ENCODE measurements around the gene PBX3.

PBX3 gene

GRCh38 chr9:125883565-125884217 is 136.5 kb downstream of the PBX3 start:
- DNase-seq, result no peak

- DNase-seq, result no peak
Observed at GRCh38 chr9:125884218-125884595, 137.0 kb downstream of the PBX3 start.

DNA sequence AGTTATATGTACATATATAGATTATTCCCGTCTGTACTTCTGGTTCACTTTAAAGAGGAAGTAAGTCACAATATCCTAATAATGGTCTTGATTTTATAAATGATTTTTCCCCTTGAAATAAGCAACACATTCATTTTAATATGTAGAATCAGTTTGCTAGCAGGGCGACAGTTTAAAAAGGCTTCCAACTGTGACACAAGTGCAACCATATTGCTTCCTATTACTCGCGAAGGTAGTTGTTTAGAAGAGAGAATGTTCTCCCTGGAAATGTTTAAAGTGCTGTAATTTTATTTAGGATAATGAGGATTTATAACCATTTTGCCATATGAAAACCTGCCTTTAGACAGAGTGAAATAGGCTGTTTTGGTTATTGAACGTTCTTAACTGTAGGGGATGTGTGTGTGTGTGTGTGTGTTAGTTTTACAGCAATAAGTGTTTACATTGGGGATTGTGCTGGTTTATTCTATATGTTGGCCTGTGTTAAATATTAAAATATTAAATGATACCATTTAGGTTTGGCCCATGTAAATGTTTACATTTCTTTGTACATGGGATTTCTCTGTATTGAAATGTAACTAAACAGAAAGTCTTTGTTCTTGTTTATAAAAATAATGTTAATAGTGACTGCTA is 138.3 kb downstream of the PBX3 start:
- no peak for DNase-seq

DNA sequence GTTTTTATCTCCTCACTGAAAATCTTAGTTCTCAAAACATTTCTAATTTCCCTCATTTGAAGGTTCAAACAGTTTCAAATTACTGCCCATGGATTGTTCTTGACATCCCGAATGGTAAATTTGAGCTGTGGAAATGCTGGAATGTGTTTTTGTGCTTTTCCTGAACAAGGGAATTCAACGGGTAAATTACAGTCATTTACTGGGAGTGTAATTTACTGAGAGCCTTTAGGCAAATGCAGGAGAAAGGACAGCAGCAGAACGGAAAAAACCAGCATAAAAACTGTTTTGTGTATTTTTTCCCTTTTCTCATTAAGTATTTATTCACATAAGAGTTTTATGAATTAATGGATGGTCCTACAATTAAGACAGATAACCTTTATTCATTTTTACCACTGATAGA is 139.2 kb downstream of the PBX3 start:
- DNase-seq, result no peak

- DNase-seq, result no peak
Observed at GRCh38 chr9:125887172-125887571, 140.0 kb downstream of the PBX3 start.

GRCh38 chr9:125888211-125888610 is 141.0 kb downstream of the PBX3 start:
- DNase-seq, result no peak

DNA sequence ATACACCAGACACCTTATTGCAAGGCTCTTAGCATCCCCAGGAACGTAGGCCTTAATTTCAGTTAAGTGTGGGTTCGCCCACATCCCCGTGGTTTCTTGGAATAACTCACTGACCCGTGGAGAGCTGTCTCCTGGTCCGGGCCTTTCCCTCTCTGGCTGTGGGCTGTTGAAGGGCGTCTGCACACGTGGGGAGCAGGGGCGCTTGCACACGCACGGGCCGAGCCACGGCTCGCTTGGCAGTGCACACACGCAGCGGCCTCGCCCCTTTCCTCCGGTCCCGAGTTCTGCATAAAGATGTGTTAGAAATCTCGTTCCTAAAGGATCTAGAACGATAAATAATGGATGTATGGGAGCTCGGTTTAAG is 141.9 kb downstream of the PBX3 start:
- no peak for DNase-seq

DNA sequence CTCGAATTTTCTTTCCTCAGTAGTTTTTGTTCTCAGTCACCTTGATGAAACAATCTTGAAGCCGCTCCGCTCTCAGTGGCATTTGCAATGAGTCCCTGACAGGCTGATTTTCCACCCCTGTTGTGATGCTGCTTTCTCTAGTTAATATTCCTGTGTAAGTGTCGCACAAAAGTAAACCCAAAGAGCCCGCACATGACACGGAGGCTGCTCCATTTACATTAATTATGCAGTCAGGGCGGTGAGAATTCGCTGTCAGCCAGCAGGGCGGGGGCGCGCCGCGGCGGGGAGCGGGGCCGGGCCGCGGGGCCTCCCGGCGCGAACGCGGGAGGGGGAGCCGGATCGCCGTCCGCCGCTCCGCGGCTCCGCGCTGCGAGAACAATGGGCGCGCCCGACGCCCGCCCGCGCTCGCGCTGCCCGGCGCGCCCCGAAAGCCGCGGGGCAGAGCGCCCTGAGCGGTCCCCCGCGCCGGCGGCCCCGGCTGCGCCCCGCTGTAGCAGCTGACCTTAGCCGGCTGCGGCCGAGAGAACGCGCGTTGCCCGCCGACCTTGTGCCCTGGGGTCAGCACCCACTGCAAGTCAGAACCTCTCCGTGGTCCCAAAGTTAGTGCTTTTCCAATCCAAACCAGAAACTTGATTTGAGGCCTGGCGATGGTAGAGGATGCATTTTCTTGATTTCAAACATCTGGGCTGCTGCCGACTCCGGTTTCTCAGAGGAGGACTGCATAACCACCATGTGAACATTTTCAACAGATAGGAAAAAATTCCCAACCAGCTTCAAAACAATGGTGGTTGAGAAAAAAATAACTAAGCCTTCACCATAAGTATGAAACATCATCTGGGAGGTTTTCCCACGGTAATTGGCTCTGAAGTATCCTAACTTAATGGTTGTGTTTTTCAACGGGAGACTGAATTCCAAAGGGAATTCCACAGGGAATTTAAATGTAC is 142.6 kb downstream of the PBX3 start:
- DNase-seq, result peak; percentile 16 to 28

DNA sequence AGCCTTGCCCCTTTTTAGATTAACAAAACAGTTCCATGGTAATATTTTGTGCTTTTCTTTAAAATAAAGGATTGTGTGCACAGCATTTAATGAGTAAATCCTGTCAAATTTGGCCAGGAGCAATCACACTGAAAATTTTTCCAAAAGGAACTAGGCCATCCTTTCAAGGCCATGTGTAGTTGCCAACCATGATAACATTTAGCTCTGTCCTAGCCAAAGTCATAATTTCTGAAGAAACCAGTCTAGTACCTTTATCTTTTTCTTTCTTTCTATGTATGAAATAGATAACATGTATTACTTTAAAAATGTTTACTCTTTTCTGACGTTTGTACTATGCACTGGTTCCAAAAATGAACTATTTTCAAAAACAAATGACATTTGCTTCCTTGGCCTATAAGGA is 143.7 kb downstream of the PBX3 start:
- DNase-seq, result no peak

- DNase-seq, result no peak
Observed at GRCh38 chr9:125893277-125893676, 146.1 kb downstream of the PBX3 start.

GRCh38 chr9:125894566-125894965 is 147.4 kb downstream of the PBX3 start:
- no peak for DNase-seq

DNA sequence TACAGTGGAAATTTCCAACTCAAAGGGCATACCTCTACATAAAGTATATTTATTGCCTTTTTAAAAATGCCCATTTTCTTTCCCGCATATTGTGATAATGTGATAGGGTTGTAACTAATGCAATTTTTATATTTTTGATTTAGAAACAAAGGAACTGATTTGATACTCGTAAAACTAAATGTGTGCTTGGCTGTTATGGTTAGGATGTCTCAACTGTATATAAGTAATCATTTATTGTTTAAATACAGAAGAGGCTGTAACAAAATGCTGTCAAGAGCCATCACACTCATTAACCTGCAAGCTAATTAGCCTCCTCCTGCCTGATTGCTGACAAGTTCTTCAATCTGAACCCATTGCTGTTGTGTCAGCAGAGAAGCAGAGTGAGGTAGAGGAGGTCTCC is 149.2 kb downstream of the PBX3 start:
- DNase-seq, result no peak

GRCh38 chr9:125896964-125897363 is 149.8 kb downstream of the PBX3 start:
- no peak for DNase-seq

DNA sequence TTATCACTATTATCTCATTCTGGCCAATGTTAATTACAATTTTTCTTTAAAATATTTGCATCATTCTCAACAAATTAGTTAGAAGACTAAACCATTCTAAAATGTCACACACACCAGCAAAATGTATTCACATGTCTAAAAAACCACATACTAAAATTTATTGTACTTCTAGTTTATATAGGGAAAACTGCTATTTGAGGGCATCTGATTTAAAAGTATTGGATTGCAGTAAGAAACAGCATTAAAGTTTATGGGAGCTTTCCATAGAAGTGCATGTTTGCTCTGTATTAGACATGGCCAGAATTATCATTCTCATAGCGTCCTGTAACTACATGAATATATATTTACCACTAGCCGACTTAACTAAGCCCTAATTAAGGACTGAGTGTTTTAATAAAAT is 150.3 kb downstream of the PBX3 start:
- DNase-seq, result no peak

DNA sequence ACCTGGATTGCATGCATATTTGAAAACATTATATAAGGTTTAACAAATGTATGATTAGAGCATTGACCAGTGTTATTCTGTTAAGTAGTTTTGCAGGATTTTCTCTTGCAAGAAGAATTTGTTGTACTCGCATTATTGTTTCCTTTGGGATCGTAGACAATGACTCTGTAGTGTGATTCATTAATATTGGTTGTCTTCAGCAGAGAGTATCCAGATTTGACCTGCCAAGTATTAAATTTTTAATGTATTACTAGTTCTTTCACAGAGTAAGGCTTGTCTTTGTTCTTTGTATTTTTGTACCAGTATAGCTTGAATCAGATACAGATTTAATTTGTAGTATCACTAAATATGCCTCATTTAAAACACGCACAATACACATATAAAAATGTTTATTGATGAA is 155.0 kb downstream of the PBX3 start:
- DNase-seq, result no peak

- DNase-seq, result no peak
Observed at GRCh38 chr9:125902831-125903512, 155.8 kb downstream of the PBX3 start.

GRCh38 chr9:125904155-125904851 is 157.1 kb downstream of the PBX3 start:
- peak; percentile 2 to 61 for DNase-seq

DNA sequence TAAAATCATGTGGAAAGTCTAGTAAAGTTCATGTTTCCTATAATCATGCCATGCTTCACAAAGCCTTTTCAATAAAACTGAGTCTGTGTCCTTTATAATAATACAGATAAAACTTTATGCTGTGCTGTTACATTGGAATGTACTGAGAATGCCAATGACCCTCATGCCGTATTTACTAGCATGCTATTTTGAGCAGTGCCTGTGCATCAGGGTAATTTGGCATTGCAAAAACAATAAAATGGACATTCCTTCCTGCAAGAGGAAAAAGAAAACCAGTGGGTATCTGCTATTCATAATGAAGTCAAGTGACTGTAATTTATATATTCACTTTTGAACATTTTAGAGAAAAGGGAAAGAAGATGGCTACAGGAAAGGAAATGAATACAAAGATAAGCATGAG is 159.0 kb downstream of the PBX3 start:
- no peak for DNase-seq

GRCh38 chr9:125906893-125907292 is 159.7 kb downstream of the PBX3 start:
- DNase-seq, result no peak

GRCh38 chr9:125908136-125908535 is 161.0 kb downstream of the PBX3 start:
- DNase-seq, result no peak

- no peak for DNase-seq
Observed at GRCh38 chr9:125908966-125909365, 161.8 kb downstream of the PBX3 start.

GRCh38 chr9:125909459-125909858 is 162.3 kb downstream of the PBX3 start:
- no peak for DNase-seq

GRCh38 chr9:125910286-125910685 is 163.1 kb downstream of the PBX3 start:
- no peak for DNase-seq

Measured in bone marrow (tissue), 2 donors.